Hepatocyte (in vitro differentiated cells): Measurements from ENCODE around the gene OR2T8.

Source experiments
- CTCF ChIP-seq: fragments of 200-600 bp; sonication (generic); IDR thresholded peaks from 2 replicates; pipeline ENCODE4 v1.5.1; 2016; ENCODE audit warnings: antibody characterized with exemption, mild to moderate bottlenecking; ENCODE audit not compliant: poor library complexity
- EZH2 ChIP-seq: fragments of 200-600 bp; sonication (generic); IDR thresholded peaks from 2 replicates; pipeline ENCODE4 v1.6.1; 2016; ENCODE audit warnings: antibody characterized with exemption, mild to moderate bottlenecking, borderline replicate concordance
- EZH2phosphoT487 ChIP-seq: fragments of 200-600 bp; sonication (generic); IDR thresholded peaks from one replicate; pipeline ENCODE4 v1.6.1; 2018; ENCODE audit warnings: antibody characterized with exemption, mild to moderate bottlenecking, low read depth, moderate library complexity; ENCODE audit not compliant: unreplicated experiment, severe bottlenecking

GRCh38 chr1:247905910-247906503 is 14.0 kb upstream of the OR2T8 start:
- no peak for TF ChIP-seq CTCF
- TF ChIP-seq EZH2 = no peak
- TF ChIP-seq EZH2phosphoT487 = no peak
